SK-N-SH treated with all-trans-retinoic acid at 6 μM for 48 hours (cell line): Measurements from ENCODE around the gene CACNA2D3.

Experiments used
- ATAC-seq: fragments of 200-7000 bp; cut with Tn5 transposase; 3 replicates; pipeline ENCODE4 v1.9.1; 2020; ENCODE audit warnings: mild to moderate bottlenecking, moderate library complexity
- CREB5 ChIP-seq: fragments of 250-450 bp; sonication (Bioruptor Pico); IDR thresholded peaks from 2 replicates; pipeline ENCODE4 v1.5.1; 2020; ENCODE audit warnings: low read depth, mild to moderate bottlenecking, moderate library complexity
- CSDC2 ChIP-seq: fragments of 250-450 bp; sonication (Bioruptor Pico); IDR thresholded peaks from 2 replicates; pipeline ENCODE4 v1.5.0; 2020; ENCODE audit warnings: mild to moderate bottlenecking, moderate library complexity
- CSRNP3 ChIP-seq: fragments of 250-450 bp; sonication (Bioruptor Pico); IDR thresholded peaks from 2 replicates; pipeline ENCODE4 v1.5.1; 2021; ENCODE audit warnings: mild to moderate bottlenecking, moderate library complexity
- ESRRG ChIP-seq: fragments of 250-450 bp; sonication (Bioruptor Pico); IDR thresholded peaks from 2 replicates; pipeline ENCODE4 v1.6.1; 2021; ENCODE audit warnings: mild to moderate bottlenecking
- GLIS3 ChIP-seq: fragments of 250-450 bp; sonication (Bioruptor Pico); IDR thresholded peaks from 2 replicates; pipeline ENCODE4 v1.5.0; 2020; ENCODE audit warnings: mild to moderate bottlenecking, moderate library complexity
- ISL1 ChIP-seq: fragments of 250-450 bp; sonication (Bioruptor Pico); IDR thresholded peaks from 2 replicates; pipeline ENCODE4 v2.1.2; 2022; ENCODE audit warnings: mild to moderate bottlenecking, moderate library complexity
- OSR1 ChIP-seq: fragments of 250-450 bp; sonication (Bioruptor Pico); IDR thresholded peaks from 2 replicates; pipeline ENCODE4 v1.8.0; 2022; ENCODE audit warnings: moderate library complexity, mild to moderate bottlenecking, inconsistent platforms
- PATZ1 ChIP-seq: fragments of 250-450 bp; sonication (Bioruptor Pico); IDR thresholded peaks from 2 replicates; pipeline ENCODE4 v1.8.0; 2020; ENCODE audit warnings: mild to moderate bottlenecking, moderate library complexity, borderline replicate concordance
- POU6F1 ChIP-seq: fragments of 250-450 bp; sonication (Bioruptor Pico); IDR thresholded peaks from 2 replicates; pipeline ENCODE4 v1.8.0; 2021; ENCODE audit warnings: low read depth, mild to moderate bottlenecking, moderate library complexity, borderline replicate concordance
- PPARA ChIP-seq: fragments of 250-450 bp; sonication (Bioruptor Pico); IDR thresholded peaks from 2 replicates; pipeline ENCODE4 v1.5.0; 2020; ENCODE audit warnings: mild to moderate bottlenecking, borderline replicate concordance
- RARB ChIP-seq: fragments of 250-450 bp; sonication (Bioruptor Pico); IDR thresholded peaks from 2 replicates; pipeline ENCODE4 v1.8.0; 2021; ENCODE audit warnings: mild to moderate bottlenecking, moderate library complexity
- SNAI2 ChIP-seq: fragments of 250-450 bp; sonication (Bioruptor Pico); IDR thresholded peaks from 2 replicates; pipeline ENCODE4 v1.5.0; 2020; ENCODE audit warnings: mild to moderate bottlenecking, moderate library complexity
- TCF4 ChIP-seq: fragments of 250-450 bp; sonication (Bioruptor Pico); IDR thresholded peaks from 2 replicates; pipeline ENCODE4 v1.8.0; 2021; ENCODE audit warnings: mild to moderate bottlenecking, moderate library complexity, borderline replicate concordance
- TOX ChIP-seq: fragments of 250-450 bp; sonication (Bioruptor Pico); IDR thresholded peaks from 2 replicates; pipeline ENCODE4 v1.8.0; 2021; ENCODE audit warnings: mild to moderate bottlenecking, moderate library complexity, borderline replicate concordance
- TSHZ2 ChIP-seq: fragments of 250-450 bp; sonication (Bioruptor Pico); IDR thresholded peaks from 2 replicates; pipeline ENCODE4 v1.5.0; 2020; ENCODE audit warnings: mild to moderate bottlenecking, moderate library complexity
- ZC3H10 ChIP-seq: fragments of 250-450 bp; sonication (Bioruptor Pico); IDR thresholded peaks from 2 replicates; pipeline ENCODE4 v1.5.1; 2021; ENCODE audit warnings: mild to moderate bottlenecking, moderate library complexity
- ZFP3 ChIP-seq: fragments of 250-450 bp; sonication (Bioruptor Pico); IDR thresholded peaks from 2 replicates; pipeline ENCODE4 v1.5.0; 2020; ENCODE audit warnings: mild to moderate bottlenecking, moderate library complexity
- ZFP30 ChIP-seq: fragments of 450-650 bp; formaldehyde crosslinking; IDR thresholded peaks from 2 replicates; pipeline ENCODE4 v1.5.0; 2022; ENCODE audit warnings: mild to moderate bottlenecking, moderate library complexity
- ZNF565 ChIP-seq: fragments of 450-650 bp; formaldehyde crosslinking; conservative IDR thresholded peaks from 2 replicates; pipeline ENCODE4 v1.5.0; 2020; ENCODE audit warnings: low read depth, mild to moderate bottlenecking, moderate library complexity
- ZNF70 ChIP-seq: fragments of 450-650 bp; formaldehyde crosslinking; IDR thresholded peaks from 2 replicates; pipeline ENCODE4 v1.5.0; 2020; ENCODE audit warnings: mild to moderate bottlenecking, moderate library complexity
- ZNF8 ChIP-seq: fragments of 450-650 bp; formaldehyde crosslinking; IDR thresholded peaks from 2 replicates; pipeline ENCODE4 v1.5.0; 2020; ENCODE audit warnings: mild to moderate bottlenecking, moderate library complexity

The CACNA2D3 gene

GRCh38 chr3:54237109-54237508, 114.8 kb downstream of the CACNA2D3 start (continued):
- TF ChIP-seq TSHZ2 (CRISPR knock-in tag): no peak
- TF ChIP-seq ZFP30 (CRISPR knock-in tag): no peak
- TF ChIP-seq CSDC2 (CRISPR knock-in tag): no peak
- no peak for TF ChIP-seq ZNF565 (CRISPR knock-in tag)

GRCh38 chr3:54237788-54238502, 115.6 kb downstream of the CACNA2D3 start:
- no peak for ATAC-seq
- TF ChIP-seq ZNF8 (no peak), RARB (CRISPR knock-in tag) (no peak), PATZ1 (no peak), ISL1 (no peak), ZNF70 (CRISPR knock-in tag) (no peak), CSDC2 (CRISPR knock-in tag) (no peak), OSR1 (no peak), CREB5 (CRISPR knock-in tag) (no peak), ZFP30 (CRISPR knock-in tag) (no peak), ZFP3 (CRISPR knock-in tag) (no peak), POU6F1 (CRISPR knock-in tag) (no peak), SNAI2 (CRISPR knock-in tag) (no peak), ESRRG (CRISPR knock-in tag) (no peak), TOX (CRISPR knock-in tag) (no peak), ZC3H10 (CRISPR knock-in tag) (no peak), TCF4 (no peak), ZNF565 (CRISPR knock-in tag) (no peak)

GRCh38 chr3:54240309-54240708, 118.0 kb downstream of the CACNA2D3 start:
- no peak for TF ChIP-seq TOX (CRISPR knock-in tag)
- no peak for TF ChIP-seq SNAI2 (CRISPR knock-in tag)
- TF ChIP-seq PPARA (CRISPR knock-in tag): no peak
- no peak for TF ChIP-seq GLIS3 (CRISPR knock-in tag)
- no peak for TF ChIP-seq CSRNP3 (CRISPR knock-in tag)
- TF ChIP-seq ZFP3 (CRISPR knock-in tag): no peak
- no peak for TF ChIP-seq RARB (CRISPR knock-in tag)
- no peak for ATAC-seq
